HL-60 (cell line): ENCODE measurements around the gene GAA.

Experiments
- GABPA ChIP-seq: IDR thresholded peaks from 2 replicates; pipeline ENCODE4 v1.6.1; 2012; ENCODE audit warnings: low read depth
- POLR2AphosphoS5 ChIP-seq: IDR thresholded peaks from 2 replicates; pipeline ENCODE4 v1.6.1; 2012; ENCODE audit warnings: low read depth
- SPI1 ChIP-seq: IDR thresholded peaks from 2 replicates; pipeline ENCODE4 v1.6.1; 2012; ENCODE audit warnings: low read depth, mild to moderate bottlenecking, borderline replicate concordance
- TF ChIP-seq, protein P1 (sequence below): IDR thresholded peaks from one replicate; pipeline ENCODE4 v1.5.1; 2011; ENCODE audit warnings: low read length, control low read depth, inconsistent platforms; ENCODE audit not compliant: insufficient read depth
- TF ChIP-seq, protein P2 (sequence below): IDR thresholded peaks from 2 replicates; pipeline ENCODE4 v1.6.1; 2012; ENCODE audit warnings: low read depth; ENCODE audit not compliant: insufficient replicate concordance

DNA sequence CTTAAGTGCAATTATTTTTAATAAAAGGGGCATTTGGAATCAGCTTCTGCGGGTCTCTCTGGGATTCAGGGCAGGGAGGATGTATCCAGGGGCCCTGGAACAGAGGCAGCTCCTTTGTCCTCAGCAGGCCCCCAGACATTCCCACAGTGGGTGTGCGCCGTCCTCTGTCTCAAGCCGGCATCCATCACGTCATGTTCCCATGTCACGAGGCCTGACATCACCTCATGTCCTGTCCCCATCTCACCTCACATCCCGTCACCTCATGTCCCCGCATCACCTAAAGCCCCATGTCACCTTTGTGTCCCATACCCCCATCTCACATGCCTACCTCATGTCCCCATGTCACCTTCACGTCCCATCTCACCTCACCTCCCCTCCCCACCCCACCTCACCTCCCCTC is 18.5 kb downstream of the GAA start:
- TF ChIP-seq, protein P1, sequence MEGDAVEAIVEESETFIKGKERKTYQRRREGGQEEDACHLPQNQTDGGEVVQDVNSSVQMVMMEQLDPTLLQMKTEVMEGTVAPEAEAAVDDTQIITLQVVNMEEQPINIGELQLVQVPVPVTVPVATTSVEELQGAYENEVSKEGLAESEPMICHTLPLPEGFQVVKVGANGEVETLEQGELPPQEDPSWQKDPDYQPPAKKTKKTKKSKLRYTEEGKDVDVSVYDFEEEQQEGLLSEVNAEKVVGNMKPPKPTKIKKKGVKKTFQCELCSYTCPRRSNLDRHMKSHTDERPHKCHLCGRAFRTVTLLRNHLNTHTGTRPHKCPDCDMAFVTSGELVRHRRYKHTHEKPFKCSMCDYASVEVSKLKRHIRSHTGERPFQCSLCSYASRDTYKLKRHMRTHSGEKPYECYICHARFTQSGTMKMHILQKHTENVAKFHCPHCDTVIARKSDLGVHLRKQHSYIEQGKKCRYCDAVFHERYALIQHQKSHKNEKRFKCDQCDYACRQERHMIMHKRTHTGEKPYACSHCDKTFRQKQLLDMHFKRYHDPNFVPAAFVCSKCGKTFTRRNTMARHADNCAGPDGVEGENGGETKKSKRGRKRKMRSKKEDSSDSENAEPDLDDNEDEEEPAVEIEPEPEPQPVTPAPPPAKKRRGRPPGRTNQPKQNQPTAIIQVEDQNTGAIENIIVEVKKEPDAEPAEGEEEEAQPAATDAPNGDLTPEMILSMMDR, result no peak
- TF ChIP-seq POLR2AphosphoS5, result no peak
- no peak for TF ChIP-seq SPI1
- TF ChIP-seq GABPA, result no peak
- TF ChIP-seq, protein P2, sequence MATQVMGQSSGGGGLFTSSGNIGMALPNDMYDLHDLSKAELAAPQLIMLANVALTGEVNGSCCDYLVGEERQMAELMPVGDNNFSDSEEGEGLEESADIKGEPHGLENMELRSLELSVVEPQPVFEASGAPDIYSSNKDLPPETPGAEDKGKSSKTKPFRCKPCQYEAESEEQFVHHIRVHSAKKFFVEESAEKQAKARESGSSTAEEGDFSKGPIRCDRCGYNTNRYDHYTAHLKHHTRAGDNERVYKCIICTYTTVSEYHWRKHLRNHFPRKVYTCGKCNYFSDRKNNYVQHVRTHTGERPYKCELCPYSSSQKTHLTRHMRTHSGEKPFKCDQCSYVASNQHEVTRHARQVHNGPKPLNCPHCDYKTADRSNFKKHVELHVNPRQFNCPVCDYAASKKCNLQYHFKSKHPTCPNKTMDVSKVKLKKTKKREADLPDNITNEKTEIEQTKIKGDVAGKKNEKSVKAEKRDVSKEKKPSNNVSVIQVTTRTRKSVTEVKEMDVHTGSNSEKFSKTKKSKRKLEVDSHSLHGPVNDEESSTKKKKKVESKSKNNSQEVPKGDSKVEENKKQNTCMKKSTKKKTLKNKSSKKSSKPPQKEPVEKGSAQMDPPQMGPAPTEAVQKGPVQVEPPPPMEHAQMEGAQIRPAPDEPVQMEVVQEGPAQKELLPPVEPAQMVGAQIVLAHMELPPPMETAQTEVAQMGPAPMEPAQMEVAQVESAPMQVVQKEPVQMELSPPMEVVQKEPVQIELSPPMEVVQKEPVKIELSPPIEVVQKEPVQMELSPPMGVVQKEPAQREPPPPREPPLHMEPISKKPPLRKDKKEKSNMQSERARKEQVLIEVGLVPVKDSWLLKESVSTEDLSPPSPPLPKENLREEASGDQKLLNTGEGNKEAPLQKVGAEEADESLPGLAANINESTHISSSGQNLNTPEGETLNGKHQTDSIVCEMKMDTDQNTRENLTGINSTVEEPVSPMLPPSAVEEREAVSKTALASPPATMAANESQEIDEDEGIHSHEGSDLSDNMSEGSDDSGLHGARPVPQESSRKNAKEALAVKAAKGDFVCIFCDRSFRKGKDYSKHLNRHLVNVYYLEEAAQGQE, result no peak
